KOPT-K1 (cell line): ENCODE measurements around the gene TRPC4AP.

Experiments
- H3K27ac ChIP-seq: fragments of 200-600 bp; sonication (generic); 2 replicates; pipeline ENCODE4 v1.5.1; 2016; ENCODE audit warnings: antibody characterized with exemption, mild to moderate bottlenecking, low read depth, low read length; ENCODE audit not compliant: poor library complexity, severe bottlenecking
- H3K36me3 ChIP-seq: fragments of 200-600 bp; sonication (generic); 2 replicates; pipeline ENCODE4 v1.5.1; 2017; ENCODE audit warnings: antibody characterized with exemption, mild to moderate bottlenecking, low read length, moderate library complexity; ENCODE audit not compliant: insufficient read depth
- H3K9me3 ChIP-seq: fragments of 200-600 bp; sonication (generic); 2 replicates; pipeline ENCODE4 v1.5.1; 2017; ENCODE audit warnings: antibody characterized with exemption, low read length, mild to moderate bottlenecking; ENCODE audit not compliant: insufficient read depth, poor library complexity, severe bottlenecking

The TRPC4AP gene, protein sequence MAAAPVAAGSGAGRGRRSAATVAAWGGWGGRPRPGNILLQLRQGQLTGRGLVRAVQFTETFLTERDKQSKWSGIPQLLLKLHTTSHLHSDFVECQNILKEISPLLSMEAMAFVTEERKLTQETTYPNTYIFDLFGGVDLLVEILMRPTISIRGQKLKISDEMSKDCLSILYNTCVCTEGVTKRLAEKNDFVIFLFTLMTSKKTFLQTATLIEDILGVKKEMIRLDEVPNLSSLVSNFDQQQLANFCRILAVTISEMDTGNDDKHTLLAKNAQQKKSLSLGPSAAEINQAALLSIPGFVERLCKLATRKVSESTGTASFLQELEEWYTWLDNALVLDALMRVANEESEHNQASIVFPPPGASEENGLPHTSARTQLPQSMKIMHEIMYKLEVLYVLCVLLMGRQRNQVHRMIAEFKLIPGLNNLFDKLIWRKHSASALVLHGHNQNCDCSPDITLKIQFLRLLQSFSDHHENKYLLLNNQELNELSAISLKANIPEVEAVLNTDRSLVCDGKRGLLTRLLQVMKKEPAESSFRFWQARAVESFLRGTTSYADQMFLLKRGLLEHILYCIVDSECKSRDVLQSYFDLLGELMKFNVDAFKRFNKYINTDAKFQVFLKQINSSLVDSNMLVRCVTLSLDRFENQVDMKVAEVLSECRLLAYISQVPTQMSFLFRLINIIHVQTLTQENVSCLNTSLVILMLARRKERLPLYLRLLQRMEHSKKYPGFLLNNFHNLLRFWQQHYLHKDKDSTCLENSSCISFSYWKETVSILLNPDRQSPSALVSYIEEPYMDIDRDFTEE

DNA sequence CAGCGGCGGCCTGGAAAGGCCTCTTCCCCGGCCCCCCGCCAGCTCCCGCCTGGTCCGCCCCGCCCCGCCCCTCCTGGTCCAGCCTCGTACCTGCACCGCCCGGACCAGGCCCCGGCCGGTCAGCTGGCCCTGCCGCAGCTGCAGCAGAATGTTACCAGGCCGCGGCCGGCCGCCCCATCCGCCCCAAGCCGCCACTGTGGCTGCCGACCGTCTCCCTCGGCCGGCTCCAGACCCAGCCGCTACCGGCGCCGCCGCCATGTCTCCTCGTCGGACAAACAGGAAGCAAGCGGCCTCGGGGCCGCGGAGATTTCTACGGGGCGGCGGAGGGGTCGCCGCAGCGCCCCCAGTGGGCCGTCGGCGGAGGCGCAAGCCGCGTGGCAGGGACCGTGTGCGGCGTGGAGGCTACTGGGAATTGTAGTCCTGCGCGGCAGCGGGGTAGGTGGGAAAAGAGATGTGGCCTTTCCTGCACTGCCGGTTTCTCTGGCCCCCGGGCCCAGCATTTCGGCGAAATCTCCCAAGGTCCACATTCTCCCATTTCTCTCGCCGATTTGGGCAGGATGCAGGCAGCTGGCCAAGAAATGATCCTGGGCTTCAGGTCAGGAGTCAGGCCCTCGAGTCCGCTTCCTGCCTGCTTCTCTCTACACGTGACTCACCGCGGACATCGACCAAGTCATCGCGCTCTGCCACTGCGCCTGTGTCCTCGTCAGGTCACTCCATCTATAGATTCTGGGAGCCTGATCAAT is at the start of gene TRPC4AP:
TSS of gene TRPC4AP (minus strand) at position 284 of the 743 bp plus-strand sequence. CDS start at position 258, 26 bp downstream.
- peaks cover 20% of the 10 kb centered on the region for H3K36me3 ChIP-seq
- H3K27ac ChIP-seq, result peak within 1 kb of the TSS; percentile 73
- H3K9me3 ChIP-seq, result no peaks in the 10 kb centered on the region

DNA sequence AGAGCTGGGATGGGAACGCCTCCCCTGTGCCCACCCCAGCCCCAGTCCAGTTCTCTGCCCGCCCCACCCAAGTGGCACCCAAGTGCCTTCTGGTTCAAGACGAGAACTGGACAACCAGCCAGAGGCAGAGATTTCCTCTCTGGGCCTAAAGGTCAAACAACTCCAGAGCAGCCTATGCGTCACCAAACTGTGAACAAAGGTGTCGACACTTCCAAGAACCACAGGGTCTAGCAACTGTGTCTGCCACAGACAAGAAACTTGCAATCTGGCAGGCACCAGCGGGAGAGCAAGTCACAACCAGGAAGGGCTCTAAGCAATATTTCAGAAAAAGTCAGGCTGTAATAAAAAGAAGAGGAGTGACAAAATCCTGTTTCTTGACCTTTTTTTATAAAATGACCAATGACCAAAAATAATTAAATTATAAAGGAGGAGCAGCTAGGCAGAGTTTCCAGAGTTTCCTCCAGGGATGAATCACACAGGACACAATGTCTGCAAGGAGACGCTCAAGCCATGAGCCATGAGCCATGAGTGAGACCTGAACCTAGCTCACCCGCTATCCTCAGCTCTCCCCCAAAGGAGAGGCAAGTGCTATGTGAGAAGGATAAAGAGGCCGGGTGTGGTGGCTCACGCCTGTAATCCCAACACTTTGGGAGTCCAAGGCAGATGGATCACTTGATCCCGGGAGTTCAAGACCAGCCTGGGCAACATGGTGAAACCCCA is 43.4 kb upstream of the TRPC4AP start:
- Histone ChIP-seq H3K36me3 (peaks cover 92% of the 10 kb centered on the region), H3K27ac (no peak overlapping the region), H3K9me3 (no peaks in the 10 kb centered on the region)

DNA sequence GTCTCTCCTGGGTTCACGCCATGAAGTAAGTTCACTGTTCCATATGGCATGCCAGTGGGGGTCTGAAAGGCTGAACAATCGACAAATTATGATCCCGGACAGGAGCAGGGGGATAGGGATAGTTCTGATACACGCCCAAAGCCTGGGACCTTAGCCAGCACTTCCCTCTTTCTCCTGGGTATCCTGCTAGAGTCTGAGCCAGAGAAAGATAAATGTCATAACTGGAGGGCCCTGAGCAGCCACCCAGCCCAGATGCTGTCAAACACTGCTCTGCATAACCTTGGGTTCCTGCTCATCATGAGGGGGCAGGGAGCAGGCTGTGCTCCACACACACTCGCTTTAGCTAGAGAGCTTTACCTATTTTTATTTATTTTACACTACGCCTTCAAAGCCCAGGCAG is 42.3 kb upstream of the TRPC4AP start:
- peaks cover 92% of the 10 kb centered on the region for H3K36me3 ChIP-seq
- H3K27ac ChIP-seq, result no peak overlapping the region

DNA sequence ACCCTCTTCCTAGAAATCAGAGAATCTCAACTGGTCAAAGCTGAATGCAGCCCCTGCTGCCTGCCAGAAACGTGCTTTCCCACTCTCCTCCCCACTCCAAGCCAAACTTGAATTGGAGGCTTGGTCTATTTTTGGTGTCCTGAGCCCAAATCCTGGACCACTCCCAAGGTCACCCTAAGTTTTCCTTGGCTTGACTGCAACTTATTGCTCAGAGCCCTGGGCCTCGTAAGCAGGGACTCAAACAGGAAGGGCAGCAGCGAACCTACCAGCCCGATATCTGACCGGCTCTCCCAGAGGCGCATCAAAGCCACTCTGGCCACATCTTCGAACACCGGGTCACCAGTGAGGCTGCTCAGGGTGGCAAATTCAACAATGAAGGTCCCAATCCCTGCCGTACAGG is 41.9 kb upstream of the TRPC4AP start:
- H3K9me3 ChIP-seq, result no peaks in the 10 kb centered on the region
- peaks cover 92% of the 10 kb centered on the region for H3K36me3 ChIP-seq
- no peak overlapping the region for H3K27ac ChIP-seq

More for the DNA sequence above, 42.3 kb upstream of the TRPC4AP start:
- no peaks in the 10 kb centered on the region for H3K9me3 ChIP-seq

DNA sequence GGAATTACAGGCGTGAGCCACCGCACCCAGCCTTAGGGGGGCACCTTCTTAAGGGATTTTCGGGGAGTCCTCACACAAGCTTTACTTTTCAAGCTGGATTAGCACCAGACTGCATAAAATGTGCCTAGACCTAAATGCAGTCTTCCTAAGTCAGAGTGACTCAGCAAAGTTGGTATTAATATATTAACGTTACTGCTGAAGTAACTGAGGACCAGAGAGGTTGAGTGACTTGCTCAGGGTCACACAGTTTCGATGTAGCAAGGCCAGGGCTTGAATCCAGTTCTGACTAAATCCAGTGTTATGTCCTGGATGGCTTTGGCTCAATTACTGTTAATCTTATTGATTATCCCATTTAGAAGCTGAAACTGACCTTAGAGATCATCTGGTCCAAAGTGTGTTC is 41.1 kb upstream of the TRPC4AP start:
- peaks cover 85% of the 10 kb centered on the region for H3K36me3 ChIP-seq
- no peak overlapping the region for H3K27ac ChIP-seq
- H3K9me3 ChIP-seq, result no peaks in the 10 kb centered on the region

DNA sequence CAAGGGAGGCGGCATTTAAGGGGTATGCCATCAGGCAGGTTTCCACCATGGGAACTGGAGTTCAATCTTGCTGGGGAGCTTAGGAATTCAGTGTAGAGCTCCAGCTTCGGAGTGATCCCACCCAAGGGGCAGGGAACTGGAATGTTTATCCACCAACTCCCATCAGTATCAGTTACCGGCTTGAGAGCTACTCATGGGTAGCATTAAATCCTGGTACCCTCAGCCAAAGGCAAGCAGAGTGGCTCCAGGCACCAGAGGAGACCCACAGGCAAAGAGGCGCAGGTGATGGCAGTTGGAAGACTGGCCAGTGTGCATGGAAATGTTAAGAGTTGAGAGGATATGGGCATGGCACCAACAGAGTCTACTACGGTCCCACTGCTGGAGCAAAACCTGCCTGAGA is 40.4 kb upstream of the TRPC4AP start:
- Histone ChIP-seq H3K9me3 (no peaks in the 10 kb centered on the region), H3K27ac (no peak overlapping the region), H3K36me3 (peaks cover 84% of the 10 kb centered on the region)

DNA sequence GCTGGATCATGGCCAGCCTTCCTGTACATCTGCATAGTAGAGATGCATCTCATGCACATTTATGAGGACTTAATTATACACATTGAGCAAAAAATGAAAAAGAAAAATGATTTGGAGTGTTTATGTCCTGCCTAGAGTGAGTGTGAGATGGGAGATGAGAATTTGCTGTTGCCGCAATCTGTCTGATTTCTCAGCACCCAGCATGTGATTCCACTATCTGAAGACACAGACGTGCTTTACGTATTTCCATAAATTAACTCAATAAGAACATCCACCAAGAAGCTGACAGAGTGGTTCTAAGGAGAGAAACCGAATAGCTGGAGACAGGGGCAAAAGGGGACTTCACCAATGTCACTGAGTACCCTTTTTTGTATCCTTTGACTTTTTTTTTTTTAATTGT is 39.3 kb upstream of the TRPC4AP start:
- Histone ChIP-seq H3K9me3 (no peaks in the 10 kb centered on the region), H3K36me3 (peaks cover 84% of the 10 kb centered on the region), H3K27ac (no peak overlapping the region)

DNA sequence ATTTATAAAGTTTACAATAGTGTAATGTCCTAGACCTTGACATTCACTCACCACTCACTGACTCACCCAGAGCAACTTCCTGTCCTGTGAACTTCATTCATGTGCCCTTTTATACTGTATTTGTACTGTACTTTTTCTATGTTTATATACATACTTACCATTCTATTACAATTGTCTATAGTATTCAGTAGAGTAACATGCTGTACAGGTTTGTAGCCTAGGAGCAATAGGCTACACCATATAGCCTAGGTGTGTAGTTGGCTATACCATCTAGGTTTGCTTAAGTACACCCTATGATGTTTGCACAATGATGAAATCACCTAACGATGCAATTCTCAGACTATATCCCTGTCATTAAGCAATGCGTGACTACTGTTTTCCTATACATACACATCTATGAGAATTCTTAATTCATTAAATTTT is 37.1 kb upstream of the TRPC4AP start:
- Histone ChIP-seq H3K27ac (no peak overlapping the region), H3K9me3 (no peaks in the 10 kb centered on the region), H3K36me3 (peaks cover 81% of the 10 kb centered on the region)

DNA sequence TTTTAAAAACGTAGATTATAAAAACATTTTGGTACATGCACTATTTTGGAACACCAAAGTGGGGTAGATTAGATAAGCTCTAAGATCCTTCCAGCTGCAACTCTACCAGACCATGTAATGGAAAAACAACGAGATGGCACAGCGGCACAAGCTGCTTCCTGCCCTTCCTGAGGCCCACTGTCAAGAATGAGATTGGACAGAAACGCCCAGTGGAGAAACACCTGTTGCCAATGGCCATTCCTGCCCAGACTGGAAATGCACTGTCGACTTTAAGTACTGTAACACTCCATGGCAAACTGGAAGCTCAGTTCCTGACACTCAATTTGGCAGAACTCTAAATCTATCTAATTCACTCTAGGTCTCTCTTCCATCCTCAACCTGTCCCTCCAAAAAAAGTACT is 33.1 kb upstream of the TRPC4AP start:
- Histone ChIP-seq H3K27ac (no peak overlapping the region), H3K36me3 (peaks cover 81% of the 10 kb centered on the region), H3K9me3 (no peaks in the 10 kb centered on the region)

DNA sequence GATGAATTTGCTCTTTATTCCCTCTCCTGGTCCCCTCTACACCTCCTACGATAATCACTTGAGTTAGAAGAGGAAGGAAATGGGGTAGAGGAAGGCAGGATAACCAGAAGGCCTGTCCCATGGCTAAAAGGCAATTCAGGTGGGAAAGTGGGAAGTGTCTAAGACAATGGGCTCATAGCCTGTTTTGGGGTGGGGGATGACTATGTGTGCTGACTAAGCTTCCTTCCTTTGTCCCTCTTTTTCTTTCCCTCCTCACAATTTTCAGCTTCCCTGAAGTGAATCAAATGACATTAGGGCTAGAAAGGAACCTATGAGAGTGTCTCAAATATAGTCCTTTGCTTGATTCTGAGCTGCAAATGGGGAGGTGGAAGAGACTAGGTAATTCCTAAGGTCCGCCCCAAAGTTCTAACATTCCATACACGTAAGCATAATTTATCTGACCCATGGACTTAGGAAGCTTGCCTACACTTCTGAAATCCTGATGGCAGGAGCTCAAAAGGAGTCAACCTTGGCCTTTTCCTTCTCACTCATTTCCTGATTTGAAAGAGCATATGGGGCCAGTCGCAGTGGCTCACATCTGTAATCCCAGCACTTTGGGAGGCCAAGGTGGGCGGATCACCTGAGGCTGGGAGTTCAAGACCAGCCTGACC is 30.3 kb upstream of the TRPC4AP start:
- Histone ChIP-seq H3K36me3 (peaks cover 86% of the 10 kb centered on the region), H3K27ac (no peak overlapping the region), H3K9me3 (no peaks in the 10 kb centered on the region)

DNA sequence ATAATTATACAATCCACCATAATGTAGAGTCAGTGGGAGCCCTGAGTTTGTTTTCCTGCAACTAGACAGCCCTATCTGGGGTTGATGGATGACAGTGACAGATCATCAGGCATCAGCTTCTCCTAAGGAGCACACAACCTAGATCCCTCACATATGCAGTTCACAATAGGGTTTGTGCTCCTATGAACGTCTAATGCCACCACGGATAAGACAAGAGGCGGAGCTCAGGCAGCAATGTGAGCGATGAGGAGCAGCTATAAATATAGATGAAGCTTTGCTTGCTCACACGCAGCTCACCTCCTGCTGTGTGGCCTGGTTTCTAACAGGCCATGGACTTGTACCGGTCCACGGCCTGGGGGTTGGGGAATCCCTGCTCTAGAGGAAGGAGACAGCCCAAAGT is 28.6 kb upstream of the TRPC4AP start:
- H3K9me3 ChIP-seq, result no peaks in the 10 kb centered on the region
- peaks cover 86% of the 10 kb centered on the region for H3K36me3 ChIP-seq
- no peak overlapping the region for H3K27ac ChIP-seq

DNA sequence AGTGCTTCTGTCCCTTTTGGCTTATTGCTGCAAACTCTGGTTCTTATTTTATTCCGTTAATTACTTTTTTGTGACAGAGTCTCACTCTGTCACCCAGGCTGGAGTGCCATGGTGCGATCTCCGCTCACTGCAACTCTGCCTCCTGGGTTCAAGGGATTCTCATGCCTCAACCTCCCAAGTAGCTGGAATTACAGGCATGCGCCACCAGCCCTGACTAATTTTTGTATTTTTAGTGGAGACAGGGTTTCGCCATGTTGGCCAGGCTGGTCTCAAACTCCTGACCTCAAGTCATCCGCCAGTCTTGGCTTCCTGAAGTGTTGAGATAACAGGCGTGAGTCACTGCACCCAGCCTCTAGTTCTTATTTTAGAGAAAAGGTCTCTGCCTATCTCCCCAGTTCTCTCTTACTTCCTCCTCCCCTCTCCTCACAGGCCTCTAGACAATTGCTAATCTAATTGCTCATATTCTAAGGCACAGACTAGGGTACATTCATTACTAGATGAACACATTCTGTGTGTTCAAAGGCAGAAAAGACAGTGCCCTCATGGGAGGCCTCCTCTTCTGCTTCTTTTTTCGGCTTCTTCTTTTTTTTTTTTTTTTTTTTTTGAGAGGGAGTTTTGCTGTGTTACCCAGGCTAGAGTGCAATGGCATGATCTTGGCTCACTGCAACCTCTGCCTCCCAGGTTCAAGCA is 27.6 kb upstream of the TRPC4AP start:
- Histone ChIP-seq H3K36me3 (peaks cover 88% of the 10 kb centered on the region), H3K27ac (no peak overlapping the region)

DNA sequence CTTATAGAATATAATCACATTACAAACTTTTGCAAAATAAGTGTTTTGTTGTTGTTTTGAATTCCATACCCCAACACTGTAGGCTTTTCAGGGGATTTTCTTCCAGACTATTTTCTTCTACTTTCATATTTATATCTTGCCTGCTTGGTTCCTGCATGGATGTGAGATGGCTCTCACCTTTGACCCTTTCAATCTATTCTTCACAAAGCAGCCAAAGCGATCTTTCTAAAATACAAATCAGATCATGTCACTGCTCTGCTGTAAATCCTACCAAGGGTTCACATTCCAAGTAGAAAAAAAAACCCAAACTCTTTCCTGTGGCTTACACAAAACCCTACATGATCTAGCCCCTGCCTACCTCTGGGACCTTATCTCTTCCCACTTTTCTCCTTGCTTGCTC is 25.0 kb upstream of the TRPC4AP start:
- no peak overlapping the region for H3K27ac ChIP-seq
- H3K36me3 ChIP-seq, result peaks cover 73% of the 10 kb centered on the region

More for the DNA sequence above, 27.6 kb upstream of the TRPC4AP start:
- H3K9me3 ChIP-seq, result no peaks in the 10 kb centered on the region

DNA sequence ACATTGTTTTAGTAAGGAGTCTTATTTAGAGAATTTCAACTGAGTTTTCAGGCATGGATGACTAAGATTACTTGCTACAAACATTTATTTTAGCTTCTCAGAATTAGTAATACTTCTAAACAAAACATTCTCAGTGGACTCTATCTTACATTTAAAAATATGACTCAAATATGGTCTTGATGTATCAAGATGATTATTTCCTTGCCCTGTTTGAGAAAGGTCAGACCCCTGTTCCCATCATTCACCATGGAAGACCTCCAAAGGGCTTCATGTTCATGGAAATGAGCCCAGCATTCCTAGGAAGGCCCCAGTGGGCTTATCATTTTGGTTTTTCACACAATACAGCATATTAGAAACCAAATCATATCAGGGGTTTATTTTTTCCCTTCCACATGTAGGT is 24.6 kb upstream of the TRPC4AP start:
- Histone ChIP-seq H3K9me3 (no peaks in the 10 kb centered on the region), H3K27ac (no peak overlapping the region), H3K36me3 (peaks cover 68% of the 10 kb centered on the region)

More for the DNA sequence above, 25.0 kb upstream of the TRPC4AP start:
- H3K9me3 ChIP-seq, result no peaks in the 10 kb centered on the region
